ENCODE measurements around the gene BICRAL.
A peak's percentile ranks its signal among the peaks of the same experiment; 100 is the strongest.

BICRAL gene

GRCh38 chr6:42762426-42762859 is 19.4 kb upstream of the BICRAL start:
- DNase-seq (ENCODE audit: low read depth in 2 of 2, low spot score in 1 of 2) = no peak

DNA sequence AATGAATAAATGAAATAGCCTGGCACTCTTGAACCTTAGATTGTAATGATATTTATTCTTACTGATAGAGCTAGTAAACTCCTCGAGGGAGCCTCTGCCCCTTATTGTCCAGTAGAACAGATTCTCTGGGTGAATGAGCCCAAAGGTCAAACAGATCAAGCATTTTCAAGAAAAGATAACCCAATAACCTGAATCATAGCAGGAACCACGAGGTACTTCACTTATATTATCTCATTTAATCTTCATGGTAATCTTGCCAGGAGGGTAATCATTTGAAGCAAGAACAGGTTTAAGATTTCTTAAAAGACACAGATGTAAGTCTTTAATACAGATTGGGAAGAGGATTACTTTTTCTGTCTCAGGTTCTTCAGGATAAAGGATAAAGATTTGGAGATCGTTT is 18.9 kb upstream of the BICRAL start:
- DNase-seq (ENCODE audit: low read depth in 2 of 2, low spot score in 1 of 2) = no peak

DNA sequence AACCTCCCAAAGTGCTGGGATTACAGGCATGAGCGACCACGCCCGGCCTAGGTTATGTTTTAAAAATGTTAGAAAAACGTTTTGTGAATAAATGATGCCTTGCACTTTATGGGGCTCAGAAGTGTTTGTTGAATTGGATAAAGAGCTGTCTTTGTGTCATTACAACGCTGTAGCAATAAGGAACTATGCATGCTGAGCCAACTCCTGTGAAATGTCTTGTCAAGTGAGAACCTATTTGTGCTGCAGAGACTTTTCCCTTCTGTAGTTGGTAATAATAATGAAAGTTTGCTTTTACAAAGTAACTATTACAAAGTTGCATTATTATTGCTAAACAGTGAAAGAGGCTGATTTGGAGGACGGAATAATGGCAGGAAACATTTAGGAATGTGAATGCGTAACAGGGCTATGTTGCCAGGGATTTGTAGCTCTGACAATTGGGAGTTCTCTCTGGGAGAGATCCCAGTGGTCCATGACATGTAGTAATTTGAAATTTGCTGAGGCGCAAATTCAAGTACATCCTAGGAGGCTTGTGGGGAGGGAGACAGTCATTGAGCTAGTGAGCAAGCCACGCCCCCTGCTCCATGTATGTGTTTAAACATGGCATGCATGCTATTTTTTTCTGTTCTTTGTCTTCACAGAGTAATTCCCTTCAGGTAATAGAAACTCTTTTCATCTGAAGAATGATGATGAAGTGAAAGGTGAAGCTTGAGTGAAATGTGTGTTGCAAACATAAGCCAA is 16.8 kb upstream of the BICRAL start:
- DNase-seq (ENCODE audit: low read depth in 2 of 2, low spot score in 1 of 2) = no peak

DNA sequence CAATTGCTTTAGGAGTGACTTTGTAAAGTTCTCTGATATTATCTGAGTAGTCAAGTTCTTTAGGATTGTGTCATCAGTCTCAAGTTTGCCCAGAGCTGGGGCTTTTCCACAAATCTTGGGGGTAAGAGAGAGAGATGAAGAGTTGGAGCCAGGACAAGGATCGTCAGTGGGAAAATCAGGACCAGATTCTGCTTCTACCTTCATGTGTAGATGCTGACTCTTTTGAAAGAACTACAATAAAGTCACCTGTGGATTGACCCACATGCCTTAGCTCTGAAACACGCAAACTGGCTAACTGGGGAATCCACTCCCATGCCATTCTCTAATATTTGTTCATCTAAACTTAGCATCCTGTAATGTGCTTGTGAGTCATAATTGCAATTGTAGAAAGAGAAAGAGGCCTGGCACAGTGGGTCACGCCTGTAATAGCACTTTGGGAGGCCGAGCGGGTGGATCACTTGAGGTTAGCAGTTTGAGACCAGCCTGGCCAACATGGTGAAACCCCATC is 15.6 kb upstream of the BICRAL start:
- DNase-seq (ENCODE audit: low read depth in 2 of 2, low spot score in 1 of 2) = no peak

GRCh38 chr6:42769051-42769450 is 12.8 kb upstream of the BICRAL start:
- DNase-seq (ENCODE audit: low read depth in 2 of 2, low spot score in 1 of 2) = no peak

- DNase-seq (ENCODE audit: low read depth in 2 of 2, low spot score in 1 of 2) = no peak
Observed at GRCh38 chr6:42769836-42770235, 12.0 kb upstream of the BICRAL start.

DNA sequence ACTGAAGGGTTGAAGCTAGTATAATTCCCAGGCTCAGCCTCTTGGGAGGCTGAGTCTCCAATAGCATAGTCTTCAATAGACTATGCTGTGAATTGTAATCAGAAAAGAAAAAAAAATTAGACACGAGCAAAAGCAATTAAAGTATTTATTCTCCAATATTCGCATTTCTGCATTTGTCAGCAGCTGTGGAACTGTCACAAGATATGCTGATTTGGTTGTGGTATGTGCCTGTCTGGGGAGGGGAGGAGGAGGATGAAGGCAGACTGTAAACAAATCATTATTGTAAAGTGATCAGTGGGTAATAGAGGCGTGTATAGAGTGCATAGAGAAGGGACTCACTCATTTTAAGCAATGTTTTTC is 10.1 kb upstream of the BICRAL start:
- DNase-seq (ENCODE audit: low read depth in 2 of 2, low spot score in 1 of 2) = no peak

- DNase-seq (ENCODE audit: low read depth in 2 of 2, low spot score in 1 of 2) = no peak
Observed at GRCh38 chr6:42774201-42774600, 7.7 kb upstream of the BICRAL start.

DNA sequence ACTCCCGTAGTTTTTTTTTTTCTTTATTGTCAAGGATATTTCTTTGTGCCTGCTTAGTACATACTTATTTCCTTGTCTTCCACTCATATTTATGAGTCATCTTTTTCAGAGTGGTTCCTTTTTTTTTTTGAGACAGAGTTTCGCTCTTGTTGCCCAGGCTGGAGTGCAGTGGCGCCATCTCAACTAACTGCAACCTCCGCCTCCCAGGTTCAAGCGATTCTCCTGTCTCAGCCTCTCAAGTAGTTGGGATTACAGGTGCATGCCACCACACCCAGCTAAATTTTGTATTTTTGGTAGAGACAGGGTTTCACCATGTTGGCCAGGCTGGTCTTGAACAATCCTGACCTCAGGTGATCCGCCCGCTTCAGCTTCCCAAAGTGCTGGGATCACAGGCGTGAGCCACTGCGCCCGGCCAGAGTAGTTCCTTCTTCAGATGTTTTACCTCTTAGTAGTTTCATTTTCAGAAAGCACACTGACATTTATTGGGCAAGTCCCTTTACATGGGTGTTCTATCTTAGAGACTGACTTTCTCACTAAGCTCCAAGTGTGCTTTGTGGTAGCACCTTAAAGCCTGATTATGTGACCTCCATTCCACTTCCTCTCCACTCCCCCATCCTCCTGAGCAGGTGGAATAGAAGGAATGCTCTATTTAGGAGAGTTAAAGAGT is 6.9 kb upstream of the BICRAL start:
- peak in 1 of 2 donors; percentile 5 for DNase-seq (ENCODE audit: low read depth in 2 of 2, low spot score in 1 of 2)

DNA sequence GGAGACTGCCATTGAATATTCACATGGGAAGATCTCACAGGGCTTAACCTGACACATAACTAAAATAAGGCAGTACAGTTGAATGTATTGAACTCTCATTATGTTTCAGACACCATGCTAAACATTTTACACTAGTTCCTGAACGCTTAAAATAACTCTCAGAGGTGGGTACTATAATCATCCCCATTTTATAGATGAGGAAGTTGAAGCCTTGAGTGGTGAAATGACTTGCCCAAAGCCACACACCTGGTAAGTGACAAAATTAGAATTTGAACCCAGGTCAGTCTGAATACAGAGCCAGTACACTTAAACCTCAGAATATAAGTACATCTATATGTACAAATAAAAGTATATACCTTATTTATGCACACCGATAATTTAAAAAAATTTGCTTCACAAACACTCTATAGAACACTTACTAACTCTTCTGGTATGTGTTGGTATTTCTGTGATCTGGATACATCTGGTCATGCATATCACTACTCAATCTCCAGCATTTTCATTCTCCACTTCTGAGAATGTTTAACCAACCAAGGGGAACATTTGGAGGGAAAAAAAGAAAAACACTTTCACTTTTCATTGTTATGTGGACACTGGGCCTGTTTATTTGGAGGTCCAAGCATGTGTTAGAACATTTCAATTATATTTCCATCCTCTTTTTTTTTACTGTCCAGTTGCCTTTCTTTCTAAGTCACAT is 4.6 kb upstream of the BICRAL start:
- no peak for DNase-seq (ENCODE audit: low read depth in 2 of 2, low spot score in 1 of 2)

- DNase-seq (ENCODE audit: low read depth in 2 of 2, low spot score in 1 of 2) = no peak
Observed at GRCh38 chr6:42778122-42778521, 3.7 kb upstream of the BICRAL start.

DNA sequence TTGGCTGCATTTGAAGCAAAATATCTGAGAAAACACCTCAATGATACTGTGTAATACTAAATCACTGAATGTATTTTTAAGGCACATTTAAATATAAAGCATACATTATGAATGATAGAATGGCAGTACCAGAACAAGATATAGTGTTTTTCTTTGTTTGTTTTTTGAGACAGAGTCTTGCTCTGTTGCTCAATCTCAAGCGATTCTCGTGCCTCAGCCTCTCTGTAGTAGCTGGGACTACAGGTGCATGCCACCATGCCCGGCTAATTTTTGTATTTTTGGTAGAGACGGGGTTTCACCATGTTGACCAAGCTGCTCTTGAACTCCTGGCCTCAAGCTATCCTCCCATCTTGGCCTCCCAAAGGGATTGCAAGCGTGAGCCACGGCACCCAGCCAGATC is 2.3 kb upstream of the BICRAL start:
- no peak for DNase-seq (ENCODE audit: low read depth in 2 of 2, low spot score in 1 of 2)

DNA sequence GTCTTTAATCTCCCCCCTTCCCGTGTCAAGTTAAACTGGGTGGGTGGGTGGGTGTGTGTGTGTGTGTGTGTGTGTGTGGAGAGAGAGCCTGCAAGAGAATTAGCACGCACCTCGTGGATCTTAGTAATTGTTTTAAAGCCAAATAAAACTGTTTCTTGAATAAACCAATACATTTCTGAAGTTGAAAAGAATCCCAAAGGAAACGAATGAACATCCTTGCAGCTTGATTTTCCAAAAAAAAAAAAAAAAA is 381 bp upstream of the BICRAL start:
- DNase-seq (ENCODE audit: low read depth in 2 of 2, low spot score in 1 of 2) = no peak

DNA sequence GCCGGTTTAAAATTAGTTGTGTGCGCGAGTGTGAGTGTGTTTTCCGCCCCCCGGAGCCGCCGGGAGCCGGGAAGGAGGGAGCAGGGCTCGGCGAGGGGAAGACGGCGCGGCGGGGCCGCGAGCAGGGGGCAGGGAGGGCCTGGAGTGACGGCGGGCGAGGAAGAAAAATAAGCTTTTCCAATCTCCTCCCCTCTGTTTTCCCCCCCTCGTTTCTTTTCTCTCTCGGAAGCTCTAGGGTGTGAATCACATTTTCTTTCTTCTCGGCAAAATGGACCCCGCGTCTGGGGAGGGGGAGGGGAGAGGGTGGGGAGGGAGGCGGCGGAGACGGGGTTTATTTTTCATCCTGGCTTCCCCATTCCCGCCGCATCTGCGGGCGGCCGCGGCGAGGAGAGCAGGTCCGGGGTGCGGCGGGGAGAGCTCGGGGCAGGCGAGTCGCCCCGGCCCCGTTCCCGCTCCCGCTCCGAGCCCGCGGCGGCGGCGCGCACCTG is 881 bp downstream of the BICRAL start:
- DNase-seq (ENCODE audit: low read depth in 2 of 2, low spot score in 1 of 2) = peak; percentile 49 to 52

DNA sequence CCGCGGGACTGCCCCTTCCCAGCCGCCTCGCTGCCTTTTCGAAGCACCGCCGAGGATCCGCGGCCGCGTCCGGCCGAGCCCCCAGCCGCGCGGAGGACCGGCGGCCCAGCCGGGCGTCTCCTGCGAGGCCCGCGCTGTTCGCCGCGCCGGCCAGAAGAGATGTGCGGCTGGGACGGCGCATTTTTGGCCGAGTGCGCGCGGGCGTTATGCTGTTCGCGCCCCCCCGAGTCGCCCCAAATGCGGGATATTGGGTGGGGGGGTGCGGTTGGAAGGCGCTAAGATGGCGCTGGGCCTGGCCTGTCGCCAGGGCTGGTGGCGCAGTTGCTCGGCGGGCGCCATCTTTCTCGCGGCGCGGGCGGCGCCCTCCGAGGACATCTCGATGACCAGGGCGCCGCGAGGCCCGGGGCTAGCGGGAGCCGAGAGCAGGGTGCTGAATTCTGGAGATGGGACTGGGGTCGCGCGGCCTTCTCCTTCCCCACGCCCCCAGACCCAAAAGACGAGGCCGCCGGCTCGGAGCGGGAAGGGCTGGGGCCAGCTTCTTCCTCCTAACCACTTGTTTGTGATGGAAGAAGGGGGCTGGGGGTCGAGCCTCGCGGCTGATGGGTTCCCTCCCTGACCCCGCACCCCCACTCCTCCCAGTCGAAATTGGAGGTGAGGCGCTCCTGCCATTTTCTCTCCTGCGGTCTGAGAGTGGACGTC is 1.5 kb downstream of the BICRAL start:
- peak; percentile 43 to 59 for DNase-seq (ENCODE audit: low read depth in 2 of 2, low spot score in 1 of 2)

- no peak for DNase-seq (ENCODE audit: low read depth in 2 of 2, low spot score in 1 of 2)
Observed at GRCh38 chr6:42783876-42784642, 2.2 kb downstream of the BICRAL start.

- DNase-seq (ENCODE audit: low read depth in 2 of 2, low spot score in 1 of 2) = no peak
Observed at GRCh38 chr6:42784717-42785498, 3.1 kb downstream of the BICRAL start.

GRCh38 chr6:42786525-42786985 is 4.7 kb downstream of the BICRAL start:
- no peak for DNase-seq (ENCODE audit: low read depth in 2 of 2, low spot score in 1 of 2)

DNA sequence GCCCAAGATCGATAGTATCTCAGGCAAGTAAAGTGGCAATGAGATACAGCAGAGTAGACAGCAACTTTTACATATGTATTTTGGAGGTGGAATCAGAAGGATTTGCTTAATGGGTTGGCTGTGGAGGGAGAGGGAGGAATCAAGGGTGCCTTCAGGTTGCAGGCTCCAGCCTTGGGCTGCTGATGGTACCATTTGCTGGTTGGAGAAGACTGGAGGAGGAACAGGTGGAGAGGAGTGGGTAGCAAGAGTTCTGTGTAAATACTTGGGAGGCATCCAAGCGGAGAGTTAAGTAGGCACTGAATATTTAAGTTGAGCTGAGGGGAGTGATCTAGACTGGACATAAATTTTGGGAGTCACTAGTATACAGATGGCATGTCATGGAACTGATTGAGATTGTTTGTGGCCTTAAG is 5.2 kb downstream of the BICRAL start:
- no peak for DNase-seq (ENCODE audit: low read depth in 2 of 2, low spot score in 1 of 2)

DNA sequence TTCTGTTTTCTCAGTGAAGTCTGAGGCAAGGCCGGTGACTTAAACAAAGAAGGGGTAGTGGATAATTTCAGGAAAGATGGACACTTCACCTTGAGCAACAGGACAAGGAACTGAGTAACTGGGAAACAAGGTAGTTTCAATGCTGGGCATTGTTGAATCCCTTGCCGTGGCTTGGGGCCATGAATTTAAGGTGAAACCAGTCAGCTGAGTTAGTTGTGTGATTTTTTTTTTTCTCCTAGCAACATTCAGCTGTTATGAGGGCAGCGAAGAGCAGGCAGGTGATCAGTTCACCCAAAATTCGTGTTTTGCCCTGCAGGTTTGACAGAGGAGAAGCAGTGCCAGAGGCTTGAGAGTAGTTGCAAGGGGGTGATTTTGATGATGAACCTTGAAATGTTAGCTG is 6.8 kb downstream of the BICRAL start:
- DNase-seq (ENCODE audit: low read depth in 2 of 2, low spot score in 1 of 2) = no peak

Measured in stimulated activated CD8-positive, alpha-beta memory T cell treated with anti-CD3 and anti-CD28 coated beads, Interleukin-4, amount 100 ng/mL, for 4 hours (primary cell).